Measurements from ENCODE around the gene TMEM126B. TPM values are rescaled to one million over a fixed set of nuclear protein-coding genes. Genes with fewer than 3 reads are reported as not detected.
A peak's percentile ranks its signal among the peaks of the same experiment; 100 is the strongest.

Gene TMEM126B
- total RNA-seq, 3 donors from 2014 or later, result 41.1 to 50.5 (median 47.0) TPM

GRCh38 chr11:85663080-85663752 lies 34.8 kb downstream of the TMEM126B start:
- peaks cover 0 to 17% of the 10 kb centered on the region in 2 donors for H3K4me1 ChIP-seq
- H3K4me3 ChIP-seq, result peak overlapping the region; percentile 75 to 98 (median 91)
- no peaks in the 10 kb centered on the region for H3K27me3 ChIP-seq
- no peak for DNase-seq (ENCODE audit: low spot score in 2 of 2)
- no peaks in the 10 kb centered on the region for H3K36me3 ChIP-seq
- H3K27ac ChIP-seq, result peak overlapping the region; percentile 98 to 99
- no peak for TF ChIP-seq POLR2AphosphoS5 (IDR thresholded peaks at IDR 0.05)
- no peak for TF ChIP-seq POLR2A (IDR thresholded peaks at IDR 0.05)
- no peak for TF ChIP-seq CTCF (IDR thresholded peaks at IDR 0.05)
- H3K9me3 ChIP-seq, result no peaks in the 10 kb centered on the region
- intact Hi-C loops (cut with DNase I; ENCODE audit: low total_unique reads), result no loop called here

- no peaks in the 10 kb centered on the region for H3K27me3 ChIP-seq
- H3K4me3 ChIP-seq, result peak overlapping the region; percentile 75 to 98 (median 91)
- peak; percentile 21 to 68 (median 57) for TF ChIP-seq CTCF (IDR thresholded peaks at IDR 0.05)
- TF ChIP-seq POLR2A (IDR thresholded peaks at IDR 0.05), result no peak
- peak in 1 of 3 donors; percentile 8 for TF ChIP-seq POLR2AphosphoS5 (IDR thresholded peaks at IDR 0.05)
- peak overlapping the region; percentile 98 to 99 for H3K27ac ChIP-seq
- no peaks in the 10 kb centered on the region for H3K36me3 ChIP-seq
- H3K4me1 ChIP-seq, result peaks cover 0 to 12% of the 10 kb centered on the region in 2 donors
- no peaks in the 10 kb centered on the region for H3K9me3 ChIP-seq
- peak; percentile 77 to 82 for DNase-seq (ENCODE audit: low spot score in 2 of 2)
- intact Hi-C loops (cut with DNase I; ENCODE audit: low total_unique reads), result no loop called here
Measured at GRCh38 chr11:85663753-85664614, 35.6 kb downstream of the TMEM126B start.

- Histone ChIP-seq H3K4me3 (peak within 1 kb of the TSS; percentile 75 to 98 (median 91)), H3K36me3 (no peaks in the 10 kb centered on the region), H3K27ac (peak within 1 kb of the TSS; percentile 98 to 99), H3K4me1 (peaks cover 0 to 10% of the 10 kb centered on the region in 2 donors), H3K9me3 (no peaks in the 10 kb centered on the region), H3K27me3 (no peaks in the 10 kb centered on the region)
- TF ChIP-seq POLR2AphosphoS5 (IDR thresholded peaks at IDR 0.05) (peak; percentile 97 to 99 (median 98)), POLR2A (IDR thresholded peaks at IDR 0.05) (peak; percentile 99), CTCF (IDR thresholded peaks at IDR 0.05) (peak in 2 of 3 donors; percentile 11 to 25)
- peak; percentile 89 to 93 for DNase-seq (ENCODE audit: low spot score in 2 of 2)
- intact Hi-C loops (cut with DNase I; ENCODE audit: low total_unique reads), result no loop called here
Measured at GRCh38 chr11:85664615-85665481, 36.5 kb downstream of the TMEM126B start, which contains the start of gene CREBZF. CREBZF (minus strand) TSS chr11:85665129; CDS start chr11:85664875, 254 bp downstream.

GRCh38 chr11:85665733-85666132 lies 37.3 kb downstream of the TMEM126B start:
- Histone ChIP-seq H3K27me3 (no peaks in the 10 kb centered on the region), H3K4me3 (peak overlapping the region in 1 of 3 donors; percentile 98), H3K27ac (peak overlapping the region in 1 of 2 donors; percentile 99), H3K36me3 (no peaks in the 10 kb centered on the region), H3K9me3 (no peaks in the 10 kb centered on the region), H3K4me1 (peaks cover 0 to 5% of the 10 kb centered on the region in 2 donors)
- intact Hi-C loops (cut with DNase I; ENCODE audit: low total_unique reads), result no loop called here
- TF ChIP-seq CTCF (IDR thresholded peaks at IDR 0.05) (no peak), POLR2A (IDR thresholded peaks at IDR 0.05) (no peak), POLR2AphosphoS5 (IDR thresholded peaks at IDR 0.05) (no peak)
- DNase-seq (ENCODE audit: low spot score in 2 of 2), result no peak

All from breast epithelium (tissue), 4 donors.